Colon (tissue), 2 donors: ENCODE results near the gene GPM6B.
A peak's percentile ranks its signal among the peaks of the same experiment; 100 is the strongest.

ENCODE experiments used
- FAIRE-seq: peaks from 2 replicates; lab custom pipeline; 2012; peaks lifted over from hg19 to GRCh38; lab: Jason Lieb, UNC
- donor health status: control.
- donor health status: control.

GPM6B gene

DNA sequence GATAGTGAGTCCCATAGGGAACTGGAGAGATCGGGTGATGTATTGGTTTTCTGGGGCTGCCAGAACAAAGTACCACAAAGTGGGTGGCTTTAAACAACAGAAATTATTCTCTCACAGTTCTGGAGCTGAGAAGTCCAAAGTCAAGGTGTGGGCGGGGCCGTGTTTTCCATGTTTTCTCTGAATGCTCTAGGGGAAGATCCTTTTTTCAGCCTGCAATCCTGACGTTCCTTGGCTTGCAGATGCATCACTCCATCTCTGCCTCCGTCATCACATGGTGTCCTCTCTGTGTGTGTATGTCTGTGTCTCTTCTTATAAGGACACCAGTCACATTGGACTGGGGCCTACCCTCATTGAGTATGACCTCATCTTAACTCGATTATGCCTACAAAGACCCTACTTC is 7.9 kb upstream of the GPM6B start:
- no peak for FAIRE-seq

DNA sequence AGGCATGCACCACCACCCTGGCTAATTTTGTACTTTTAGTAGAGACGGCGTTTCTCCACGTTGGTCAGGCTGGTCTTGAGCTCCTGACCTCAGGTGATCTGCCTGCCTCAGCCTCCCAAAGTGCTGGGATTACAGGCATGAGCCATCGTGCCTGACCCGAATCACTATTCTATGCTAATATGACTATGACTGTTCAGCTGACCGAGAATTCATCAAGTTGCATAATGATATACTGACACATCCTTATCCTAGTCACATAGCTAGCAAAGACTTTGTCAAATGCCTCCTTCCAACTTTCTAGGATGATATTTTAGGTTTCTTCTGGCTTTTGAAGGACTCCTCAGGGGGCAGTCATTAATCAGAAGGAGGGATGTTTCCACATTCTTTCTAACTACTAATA is 4.8 kb upstream of the GPM6B start:
- no peak for FAIRE-seq

DNA sequence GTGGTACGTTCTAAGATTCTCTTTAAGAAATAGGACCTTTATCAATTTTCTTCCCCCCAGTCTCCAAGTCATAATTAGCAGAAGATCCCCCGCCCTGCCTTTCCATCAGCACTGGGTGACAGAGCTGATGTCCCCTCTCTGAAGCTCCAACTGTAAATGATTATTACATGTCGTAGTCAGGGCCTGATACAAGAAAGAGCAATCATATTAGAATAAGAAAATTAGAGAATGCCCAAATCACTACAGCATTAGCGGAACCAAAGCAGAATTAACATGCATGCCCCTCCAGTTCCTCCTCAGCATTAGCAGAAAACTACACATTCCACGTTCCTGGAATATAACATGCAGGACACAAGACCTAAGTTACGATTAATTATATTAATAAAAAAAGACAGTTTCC is 717 bp downstream of the GPM6B start:
- FAIRE-seq: no peak

DNA sequence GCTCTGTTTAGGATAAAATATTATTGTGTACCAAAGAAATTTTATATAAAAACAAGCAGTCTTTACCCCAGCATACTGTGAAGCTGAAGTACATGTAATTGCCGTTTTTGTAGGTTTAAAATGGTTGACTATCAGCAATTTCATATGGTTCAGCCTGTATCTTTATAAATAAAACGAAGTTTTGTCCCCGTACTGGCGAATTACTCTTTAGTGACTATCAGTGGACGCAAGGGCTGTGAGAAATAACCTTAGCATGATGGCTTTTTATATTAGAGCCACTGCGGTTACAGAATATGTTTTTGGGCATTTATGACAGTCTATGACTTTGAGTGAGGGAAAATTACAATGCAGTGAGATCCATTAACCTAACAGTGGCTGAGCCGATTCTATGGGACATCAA is 1.2 kb downstream of the GPM6B start:
- FAIRE-seq: no peak

DNA sequence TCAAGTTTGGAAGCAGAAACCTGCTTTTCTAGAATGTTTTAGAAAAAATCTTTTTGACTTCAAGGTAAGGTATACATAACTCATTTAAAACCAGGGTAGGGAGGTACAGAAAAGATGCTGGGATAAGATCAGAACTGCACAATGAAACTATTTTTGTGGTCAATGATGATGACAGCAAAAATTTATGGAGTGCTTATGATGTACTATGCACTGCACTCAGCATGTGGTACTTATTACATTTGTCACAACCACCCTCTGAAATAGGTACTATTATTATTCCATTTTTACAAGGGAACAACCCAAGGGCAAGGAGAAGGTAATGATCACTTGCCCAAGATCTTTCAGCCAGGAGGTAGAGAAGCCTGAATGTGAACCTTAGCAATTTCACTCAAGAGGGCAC is 8.0 kb downstream of the GPM6B start:
- peak; percentile 18 for FAIRE-seq

DNA sequence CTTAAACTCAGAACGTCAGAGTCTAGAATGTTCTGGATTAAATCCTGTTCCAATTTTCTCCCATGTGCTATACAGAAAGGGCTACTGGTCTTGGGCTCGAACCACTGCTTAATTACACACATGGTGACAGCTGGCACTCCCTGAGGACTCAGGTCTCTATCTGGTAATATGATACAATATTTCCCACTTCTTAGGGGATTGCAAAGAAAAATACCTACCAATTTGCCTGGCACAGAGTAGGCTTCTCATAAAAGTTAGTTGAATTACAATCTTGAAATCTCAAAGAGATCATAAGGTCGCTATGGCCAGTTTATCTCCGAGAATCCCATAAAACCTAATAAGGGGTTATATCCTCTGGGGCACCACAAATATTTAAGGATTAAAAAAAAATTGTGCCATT is 8.6 kb downstream of the GPM6B start:
- FAIRE-seq: no peak

DNA sequence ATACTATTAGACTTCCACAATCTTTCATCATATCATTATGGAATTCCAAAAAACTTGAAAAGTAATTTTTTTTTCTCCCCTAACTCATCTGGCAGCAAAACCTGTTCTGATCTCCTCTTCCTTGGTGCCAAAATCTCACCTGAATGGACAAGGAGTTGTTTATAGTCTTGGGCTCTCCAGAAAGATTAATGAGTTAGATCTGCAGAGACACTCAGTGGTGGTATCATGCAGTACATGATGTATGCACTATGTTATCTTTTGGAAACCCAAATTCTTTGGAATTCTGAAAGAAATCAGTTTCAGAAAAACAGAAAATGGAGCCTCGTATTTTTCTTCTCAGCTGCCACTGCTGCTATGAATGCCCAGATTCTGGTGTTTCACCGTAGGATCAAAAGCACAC is 11.7 kb downstream of the GPM6B start:
- no peak for FAIRE-seq

DNA sequence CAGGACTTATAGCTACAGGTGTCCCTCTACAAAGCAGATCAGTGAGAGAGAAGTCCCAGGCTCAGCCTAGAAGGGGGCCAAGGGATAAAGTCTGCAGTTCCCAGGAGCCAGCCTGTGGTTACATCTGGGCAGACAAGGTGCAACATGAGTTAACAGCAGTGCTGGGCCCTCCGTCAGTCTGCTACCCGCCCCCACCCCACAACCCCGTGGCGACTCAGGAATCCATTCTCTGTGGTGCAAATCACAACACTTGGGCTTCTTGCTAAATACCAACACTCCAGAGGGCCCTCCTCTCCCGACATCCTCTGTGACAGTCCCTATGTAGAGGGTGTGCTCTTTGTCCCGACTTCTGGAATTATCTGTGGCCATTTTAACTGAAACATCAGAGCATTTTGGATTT is 13.8 kb downstream of the GPM6B start:
- no peak for FAIRE-seq

DNA sequence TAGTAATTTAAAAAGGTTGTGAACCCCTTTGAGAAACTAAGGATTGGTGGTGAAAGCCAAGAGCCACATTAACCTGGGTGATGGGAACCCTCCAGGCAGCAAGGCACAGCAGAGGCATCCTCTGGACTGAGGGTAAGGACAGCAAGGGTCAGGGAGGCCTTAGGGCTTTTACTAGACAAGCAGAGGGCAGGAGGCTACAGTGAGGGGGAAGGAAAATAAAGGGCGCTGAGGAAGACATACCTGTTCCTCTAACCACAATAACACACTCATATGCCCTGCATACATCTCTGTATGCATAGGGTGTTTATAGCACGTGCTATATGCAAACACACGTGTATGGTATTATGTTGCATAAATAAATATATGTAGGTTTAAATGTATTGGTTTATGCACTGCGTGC is 18.7 kb downstream of the GPM6B start:
- FAIRE-seq: no peak

DNA sequence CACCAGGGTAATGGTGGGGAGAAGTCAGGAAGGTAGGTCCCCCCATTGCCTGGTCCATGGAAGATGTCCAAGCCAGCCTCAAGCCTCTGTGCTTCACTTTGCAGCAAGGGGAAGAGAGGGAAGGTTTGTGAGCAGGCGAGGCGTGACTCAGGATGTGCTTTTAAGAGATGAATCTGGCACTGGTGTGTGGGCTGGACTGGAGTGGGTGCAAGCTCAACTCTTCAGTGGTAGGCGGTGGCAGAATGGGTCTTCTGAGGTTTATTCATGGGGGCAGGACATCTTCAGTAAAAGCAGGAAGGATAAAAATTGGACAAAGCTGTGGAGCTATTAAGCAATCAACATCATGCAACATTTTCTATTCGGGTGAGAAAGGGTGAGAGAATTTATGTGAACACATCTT is 19.4 kb downstream of the GPM6B start:
- no peak for FAIRE-seq

DNA sequence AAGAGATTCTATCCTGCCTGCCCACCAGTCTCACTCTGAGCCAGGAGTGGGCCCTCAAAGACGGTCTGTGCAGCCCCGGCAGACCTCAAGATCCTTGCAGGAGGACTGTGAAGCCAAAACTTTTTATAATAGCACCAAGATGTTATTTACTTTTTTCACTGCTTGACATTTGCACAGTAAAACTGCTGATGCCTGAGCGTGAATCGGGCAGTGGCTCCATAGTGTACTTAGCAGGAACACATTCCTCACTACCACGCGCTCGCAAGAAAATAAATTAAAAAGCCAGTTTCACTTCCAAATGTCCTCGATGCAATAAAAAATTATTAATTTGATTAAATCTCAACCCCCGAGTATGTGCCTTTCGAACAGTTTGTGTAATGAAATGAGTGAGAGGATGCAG is 22.5 kb downstream of the GPM6B start:
- FAIRE-seq: no peak

DNA sequence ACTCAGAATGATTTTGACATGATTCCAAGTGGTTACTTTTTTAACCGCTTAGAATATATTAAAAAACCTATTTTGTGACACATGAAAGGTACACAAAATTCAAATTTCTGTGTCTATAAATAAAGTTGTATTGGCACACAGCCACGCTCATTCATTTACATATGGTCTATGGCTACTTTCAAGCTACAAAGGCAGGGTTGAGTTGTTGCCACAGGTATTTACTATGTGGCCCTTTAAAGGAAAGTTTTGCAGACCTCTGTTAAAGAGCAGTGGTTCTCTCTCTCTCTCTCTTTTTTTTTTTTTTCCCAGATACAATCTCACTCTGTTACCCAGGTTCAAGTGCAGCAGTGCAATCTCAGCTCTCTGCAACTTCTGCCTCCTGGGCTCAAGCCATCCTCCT is 23.0 kb downstream of the GPM6B start:
- FAIRE-seq: no peak

DNA sequence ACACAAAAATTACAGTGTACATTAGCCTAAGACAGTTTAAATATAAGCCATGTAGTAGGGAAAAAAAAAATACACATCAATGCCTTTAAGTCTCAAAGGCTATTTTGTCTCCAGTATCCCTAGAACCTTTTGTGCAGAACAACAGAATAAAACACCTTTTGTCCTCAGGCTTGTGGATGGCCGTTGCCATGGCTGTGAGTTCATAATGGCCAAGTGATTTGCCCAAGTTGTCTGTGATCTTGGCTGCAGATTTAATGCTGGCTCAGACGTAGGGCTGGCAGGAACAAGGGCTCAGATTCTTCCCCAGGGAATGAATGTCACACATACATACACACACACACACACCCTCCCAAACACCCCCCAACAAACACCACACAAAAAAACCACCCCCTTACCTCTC is 25.3 kb downstream of the GPM6B start:
- FAIRE-seq: no peak

DNA sequence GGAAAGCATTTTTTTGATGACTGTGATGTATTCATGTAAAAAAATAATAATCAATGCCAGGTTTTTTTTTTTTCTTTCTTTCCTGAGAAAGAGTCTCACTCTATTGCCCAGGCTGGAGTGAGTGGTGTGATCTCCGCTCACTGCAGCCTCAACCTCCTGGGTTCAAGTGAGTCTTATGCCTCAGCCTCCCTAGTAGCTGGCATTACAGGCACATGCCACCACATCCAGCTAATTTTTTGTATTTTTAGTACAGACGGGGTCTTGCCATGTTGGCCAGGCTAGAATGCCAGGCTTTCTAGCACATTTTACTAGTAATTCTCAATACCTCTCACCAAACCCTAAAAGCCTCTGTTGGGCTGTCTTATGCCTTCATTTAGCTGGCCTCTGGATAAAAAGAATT is 25.7 kb downstream of the GPM6B start:
- no peak for FAIRE-seq

DNA sequence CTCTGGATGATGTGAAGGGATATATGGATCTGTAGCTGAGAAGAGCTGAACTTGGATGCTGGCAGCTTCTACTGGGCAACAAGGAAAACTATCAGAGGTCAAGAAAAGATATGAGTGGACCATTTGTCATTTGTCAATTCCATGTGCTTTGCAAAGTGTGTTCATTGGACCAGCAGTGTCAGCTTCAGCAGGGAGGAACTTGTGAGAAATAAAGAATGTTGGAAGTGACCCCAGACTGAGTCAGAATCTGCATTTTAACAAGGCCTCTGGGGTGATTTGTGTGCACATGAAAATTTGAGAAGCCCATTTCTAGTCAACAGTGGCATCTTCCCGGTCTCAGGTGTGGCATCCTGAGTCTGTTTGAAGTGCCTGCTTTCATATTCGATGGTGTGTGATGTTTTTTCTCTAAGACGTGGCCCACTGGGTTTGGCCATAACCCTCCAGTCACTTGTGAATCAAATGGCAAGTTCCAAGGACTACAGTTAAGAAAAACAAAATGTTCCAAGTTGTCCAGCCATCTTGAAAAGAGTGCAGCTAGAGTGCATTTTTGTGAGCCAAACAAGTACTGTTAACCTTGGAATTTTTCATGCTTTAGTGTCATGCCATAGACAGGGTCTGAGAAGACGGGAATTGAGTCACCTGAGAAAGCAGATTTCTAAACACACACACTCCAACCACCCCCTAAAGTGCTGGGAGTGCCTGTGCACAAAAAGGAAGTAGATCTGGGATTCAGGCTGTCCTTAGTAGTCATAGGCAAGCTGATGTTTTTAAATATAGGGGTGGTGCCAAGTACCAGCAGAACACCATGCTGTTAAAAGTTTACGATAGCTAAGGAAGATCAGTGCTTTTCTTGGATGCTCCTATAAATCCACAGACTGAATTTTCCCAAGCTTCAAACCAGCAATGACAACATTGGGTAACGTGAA is 26.4 kb downstream of the GPM6B start:
- FAIRE-seq: no peak

DNA sequence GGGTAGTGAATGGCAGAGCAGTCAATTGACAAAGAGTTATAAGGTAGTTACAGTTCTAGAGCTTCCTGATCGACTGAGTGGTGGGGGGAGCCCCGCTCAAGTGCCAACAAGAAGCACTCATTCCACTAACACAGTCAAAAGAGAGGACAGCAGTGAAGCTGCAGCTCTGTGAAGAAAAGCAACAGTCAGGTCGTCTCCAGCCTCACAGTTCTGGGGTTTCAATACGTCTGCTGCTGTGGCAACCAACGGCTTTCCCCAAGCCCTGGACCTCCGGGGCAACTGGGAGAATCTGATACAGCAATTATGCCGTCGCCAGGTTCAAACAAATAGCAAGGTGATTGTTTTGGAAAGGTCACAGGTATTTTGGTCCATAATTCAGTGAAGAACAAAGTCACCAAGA is 30.8 kb downstream of the GPM6B start:
- FAIRE-seq: no peak

DNA sequence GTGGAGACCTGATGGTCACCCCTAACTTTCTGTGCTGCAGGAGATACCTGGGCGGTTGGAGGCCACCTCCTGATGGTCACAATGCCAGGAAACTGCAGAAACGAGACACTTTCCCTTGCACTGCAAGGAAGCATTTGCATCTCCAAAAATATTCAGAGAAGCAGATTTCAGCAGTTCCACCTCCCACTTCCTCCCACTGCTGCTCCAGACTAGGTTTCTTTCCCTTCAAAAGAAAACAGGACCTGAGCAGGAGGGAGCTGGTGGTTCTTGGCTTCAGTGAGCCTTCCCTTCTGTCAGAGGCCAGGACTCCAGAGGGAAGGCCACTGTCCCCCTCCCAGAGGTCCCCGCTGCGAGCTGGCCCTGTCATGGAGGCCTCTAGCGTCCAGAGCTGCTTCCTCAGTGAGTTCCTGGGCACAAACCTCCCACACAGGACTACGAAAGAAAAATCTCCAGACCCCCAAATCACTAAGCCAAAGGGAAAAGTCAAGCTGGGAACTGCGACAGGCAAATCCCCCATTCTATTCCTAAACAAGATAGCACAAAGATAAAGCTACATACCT is 35.9 kb downstream of the GPM6B start:
- no peak for FAIRE-seq

DNA sequence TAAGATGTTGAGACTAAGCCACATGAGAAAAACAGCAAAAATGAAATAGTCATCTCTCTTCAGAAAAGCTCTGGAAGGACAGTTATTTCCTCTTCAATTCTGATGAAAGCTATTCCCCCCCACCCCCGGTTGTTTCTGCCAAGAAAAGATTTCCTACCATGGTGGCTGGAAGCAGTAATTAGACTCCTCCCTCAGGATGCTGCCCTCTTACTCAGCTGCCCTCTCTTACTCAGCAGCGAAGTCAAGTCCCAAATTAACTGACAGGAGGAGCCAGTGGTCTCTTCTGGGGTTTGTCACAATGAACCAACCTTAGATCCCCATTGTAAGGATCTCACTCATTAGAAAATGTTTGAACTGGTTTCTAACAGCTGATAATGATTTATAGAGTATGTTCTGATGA is 38.0 kb downstream of the GPM6B start:
- no peak for FAIRE-seq

DNA sequence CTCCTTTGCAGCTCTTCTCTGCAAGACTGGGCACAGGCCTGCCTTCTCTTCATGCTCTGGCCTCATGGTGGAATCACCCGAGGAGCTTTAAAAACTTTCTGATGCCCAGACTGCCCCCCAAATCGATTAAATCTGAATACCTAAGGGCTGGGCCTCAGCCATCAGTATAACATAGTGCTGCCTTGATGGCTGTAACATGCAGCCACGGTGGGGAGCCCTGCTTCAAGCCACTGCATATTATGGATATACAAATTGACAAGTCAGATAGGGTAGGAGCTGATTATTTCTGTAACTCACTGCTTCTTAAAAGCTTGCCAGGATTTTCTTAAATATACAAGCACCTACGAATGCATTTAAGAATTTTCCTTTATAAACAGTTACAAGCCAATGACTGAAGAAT is 40.5 kb downstream of the GPM6B start:
- no peak for FAIRE-seq

DNA sequence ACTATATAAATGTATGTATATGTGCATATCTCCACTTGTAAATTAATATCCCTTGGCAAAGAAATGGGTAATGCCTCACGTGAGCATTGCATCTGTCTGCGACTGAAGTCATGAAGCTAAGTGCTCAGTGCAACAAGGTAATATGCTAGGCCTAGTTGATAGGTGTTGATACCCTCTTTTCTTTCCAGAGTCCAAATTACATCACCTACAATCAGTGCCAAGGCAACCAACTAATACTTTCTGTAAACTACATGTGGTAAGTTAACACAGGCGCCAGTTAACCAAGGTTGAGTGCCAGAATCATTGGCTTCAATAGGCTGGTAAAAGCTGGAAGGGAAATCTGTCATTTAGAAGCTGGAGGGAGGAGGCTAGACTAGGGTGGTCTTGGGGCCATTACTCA is 41.1 kb downstream of the GPM6B start:
- no peak for FAIRE-seq

DNA sequence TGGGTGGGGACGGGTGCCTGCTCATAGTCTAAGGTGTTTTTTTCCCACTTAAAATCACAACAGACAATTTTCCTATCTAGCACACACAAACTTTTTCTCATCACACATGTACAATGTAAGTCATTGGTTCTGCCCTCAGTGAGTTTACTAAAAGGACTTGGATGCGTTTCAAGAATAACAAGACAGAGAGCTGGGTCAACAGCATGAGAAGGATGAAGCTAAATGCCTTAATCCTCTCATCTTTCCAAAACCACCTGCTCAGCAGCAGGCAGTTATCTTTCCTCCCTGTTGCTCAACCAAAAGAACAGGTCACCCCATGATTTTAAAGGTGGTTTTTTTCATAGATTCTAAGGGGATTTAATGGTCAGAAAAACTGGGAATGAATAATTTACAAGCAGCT is 42.2 kb downstream of the GPM6B start:
- no peak for FAIRE-seq

DNA sequence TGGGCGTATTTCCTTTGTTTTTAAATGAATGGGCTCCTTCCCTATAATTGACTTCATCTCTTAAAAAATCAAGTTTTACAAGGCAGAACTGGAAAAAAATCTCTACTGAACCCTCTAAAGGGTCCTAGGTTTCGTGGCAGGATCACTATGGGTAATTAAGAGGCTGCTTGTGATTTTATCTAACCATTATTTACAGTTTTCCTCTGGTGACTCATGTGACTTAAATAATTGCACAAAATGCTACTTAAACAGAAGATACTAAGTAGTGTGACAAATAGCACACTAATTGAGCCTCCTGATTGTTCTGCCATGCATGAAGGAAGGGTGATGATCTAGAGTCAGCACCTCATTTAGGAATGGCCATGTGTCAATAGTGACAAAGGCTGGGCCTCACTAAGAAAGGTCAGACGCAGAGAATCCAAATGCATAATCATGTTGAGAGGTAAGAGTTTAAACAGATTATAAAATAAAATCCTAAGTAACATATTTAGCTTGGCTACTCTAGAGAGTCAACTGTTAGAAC is 46.8 kb downstream of the GPM6B start:
- no peak for FAIRE-seq

DNA sequence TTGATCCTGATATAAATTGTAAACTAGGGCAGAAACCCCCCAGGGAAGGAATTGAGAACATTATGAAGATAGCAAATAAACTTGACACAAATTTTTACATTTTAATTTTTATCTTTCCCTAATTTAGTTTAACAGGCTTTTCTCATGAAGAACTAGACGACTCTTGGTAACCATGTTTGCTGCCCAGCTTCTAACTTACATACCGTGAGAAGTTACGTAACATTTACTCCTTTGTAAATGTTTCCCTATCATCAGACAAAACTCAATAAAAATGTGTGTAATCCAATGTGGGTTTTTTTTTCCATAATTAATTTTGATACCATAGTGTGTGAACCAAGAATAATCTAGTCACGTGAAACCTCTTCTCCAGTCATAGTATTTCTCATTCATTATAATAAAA is 48.0 kb downstream of the GPM6B start:
- FAIRE-seq: peak; percentile 84

DNA sequence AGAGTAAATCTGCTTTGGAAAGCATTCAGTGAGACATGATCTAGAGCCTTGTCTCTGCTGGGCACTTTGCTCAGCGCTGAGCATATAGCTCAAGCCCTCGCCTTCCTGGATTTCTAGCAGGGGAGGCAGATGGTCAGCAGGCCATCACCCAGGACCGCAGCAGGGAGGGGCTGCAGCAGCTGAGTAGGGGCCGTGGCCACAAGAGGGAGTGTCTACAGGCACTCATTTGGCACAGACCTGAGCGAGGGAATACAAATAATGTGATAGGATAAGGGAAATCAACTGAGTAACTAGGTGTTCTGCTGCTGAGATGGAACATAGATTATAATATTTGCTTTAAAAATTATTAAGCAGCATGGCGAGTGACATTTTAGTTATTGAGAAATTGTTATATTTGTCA is 52.1 kb downstream of the GPM6B start:
- FAIRE-seq: no peak
